HG02970 (cell line): ENCODE data around the gene CBFB.
"Not testable (repeated sequence)": the region's sequence is repeated elsewhere in the genome, so short reads cannot be mapped to it uniquely, and the experiment has no call there.

Source experiments
- ATAC-seq: cut with Tn5 transposase; IDR thresholded peaks from one replicate; pipeline ENCODE4 v1.9.1; 2021; ENCODE audit warnings: mild to moderate bottlenecking, moderate library complexity, moderate number of reproducible peaks; ENCODE audit not compliant: unreplicated experiment, low FRiP score

The CBFB gene

GRCh38 chr16:67039260-67040020 lies 10.5 kb downstream of the CBFB start:
- no peak for ATAC-seq

GRCh38 chr16:67040166-67040565 lies 11.2 kb downstream of the CBFB start:
- ATAC-seq = no peak

- ATAC-seq = no peak
These were observed 12.0 kb downstream of the CBFB start for GRCh38 chr16:67040906-67041305.

GRCh38 chr16:67041520-67041919 lies 12.6 kb downstream of the CBFB start:
- ATAC-seq = not testable (repeated sequence)

- no peak for ATAC-seq
These were observed 14.5 kb downstream of the CBFB start for GRCh38 chr16:67043420-67043819.

- no peak for ATAC-seq
These were observed 21.8 kb downstream of the CBFB start for GRCh38 chr16:67050796-67051195.

GRCh38 chr16:67052399-67052798 lies 23.4 kb downstream of the CBFB start:
- ATAC-seq = no peak

GRCh38 chr16:67053767-67054334 lies 24.9 kb downstream of the CBFB start:
- no peak for ATAC-seq

- ATAC-seq = no peak
These were observed 26.0 kb downstream of the CBFB start for GRCh38 chr16:67054901-67055300.

GRCh38 chr16:67055712-67056487 lies 27.0 kb downstream of the CBFB start:
- no peak for ATAC-seq

- ATAC-seq = no peak
These were observed 34.1 kb downstream of the CBFB start for GRCh38 chr16:67063008-67063407.

GRCh38 chr16:67068212-67068753 lies 39.3 kb downstream of the CBFB start:
- ATAC-seq = no peak

- no peak for ATAC-seq
These were observed 42.6 kb downstream of the CBFB start for GRCh38 chr16:67071476-67072048.

- no peak for ATAC-seq
These were observed 46.4 kb downstream of the CBFB start for GRCh38 chr16:67075331-67075730.

GRCh38 chr16:67077871-67078270 lies 48.9 kb downstream of the CBFB start:
- ATAC-seq = no peak

- ATAC-seq = no peak
These were observed 53.2 kb downstream of the CBFB start for GRCh38 chr16:67082100-67082499.

- no peak for ATAC-seq
These were observed 53.9 kb downstream of the CBFB start for GRCh38 chr16:67082891-67083290.

- no peak for ATAC-seq
These were observed 55.5 kb downstream of the CBFB start for GRCh38 chr16:67084345-67085028.

GRCh38 chr16:67086822-67087221 lies 57.9 kb downstream of the CBFB start:
- no peak for ATAC-seq

- no peak for ATAC-seq
These were observed 58.3 kb downstream of the CBFB start for GRCh38 chr16:67087291-67087690.
